ENCODE measurements around the gene SNRNP48. TPM values are rescaled to one million over a fixed set of nuclear protein-coding genes. Genes with fewer than 3 reads are reported as not detected.

The SNRNP48 gene
- total and polyA plus RNA-seq, 2 of the 8 experiments (the other 6 are each of a cell fraction or from before 2014, with no cell fraction given): 7.7 to 21.0 TPM

- H2BK20ac ChIP-seq (ENCODE audit: low read length): no peak overlapping the region
- no peak overlapping the region for H3K18ac ChIP-seq (ENCODE audit: extremely low read depth, low read length)
- H3K4me1 ChIP-seq (replicated peaks in 1 of 4; ENCODE audit: control insufficient read depth in 3 of 4, insufficient read depth in 4 of 4, low read length in 3 of 4): peaks cover 8 to 18% (median 12%) of the 10 kb centered on the region in 4 experiments
- ChIA-PET CTCF (ENCODE audit: partially characterized antibody) (interaction anchor here (0.8 to 1.3 kb wide), 4 partner anchors 9 to 300 kb away, joined by 3 read pairs; no protein-coding TSS in a partner anchor), POLR2A (ENCODE audit: partially characterized antibody) (interaction anchor here (1.1 kb wide), 1 partner anchor 126 kb away, joined by 3 read pairs; no protein-coding TSS in a partner anchor)
- peaks cover 2% of the 10 kb centered on the region; the same call in 1 of the 2 replicates for H3K23me2 ChIP-seq (ENCODE audit: low read depth, low read length)
- no peak overlapping the region for H2BK12ac ChIP-seq (ENCODE audit: low read depth, low read length)
- H2AK5ac ChIP-seq (ENCODE audit: low read depth, low read length): no peak overlapping the region
- H3K4me2 ChIP-seq (ENCODE audit: insufficient read depth in 1 of 2, low read depth in 2 of 2, low read length in 2 of 2): no peak overlapping the region
- no peak overlapping the region for H4K91ac ChIP-seq (replicated peaks; ENCODE audit: insufficient read length, low read length)
- no peak for FAIRE-seq
- H4K20me1 ChIP-seq (replicated peaks in 1 of 2; ENCODE audit: control insufficient read depth in 1 of 2, insufficient read depth in 2 of 2, low read length in 2 of 2): peaks cover 0 to 3% of the 10 kb centered on the region in 2 experiments
- H4K5ac ChIP-seq (ENCODE audit: insufficient read length, low read depth, low read length): no peak overlapping the region
- WGBS, 2 experiments (ENCODE audit: extremely low coverage in 1 of 2, insufficient coverage in 1 of 2, insufficient read length in 1 of 2, insufficient replicate concordance in 2 of 2, low coverage in 1 of 2, low lambda C conversion rate in 2 of 2, missing lambda C conversion rate in 1 of 2): 66% methylated on average over 2 of the region's 2 CpGs; no CpG with 5 or more reads in 1 of the 2 experiments
- H3K79me2 ChIP-seq (ENCODE audit: control insufficient read depth in 1 of 2, insufficient read depth in 2 of 2, low read length in 2 of 2): peaks cover 0 to 52% of the 10 kb centered on the region in 2 experiments; a peak in 2 of 4 replicates
- no peak overlapping the region for H3K9ac ChIP-seq (replicated peaks in 1 of 4; ENCODE audit: extremely low read depth in 1 of 4, low read depth in 3 of 4, low read length in 3 of 4)
- H2BK15ac ChIP-seq (ENCODE audit: low read length): no peak overlapping the region
- H3K14ac ChIP-seq (ENCODE audit: insufficient read length): no peak overlapping the region
- no peaks in the 10 kb centered on the region for H3K9me3 ChIP-seq (ENCODE audit: insufficient read depth in 2 of 2, low read depth in 1 of 2, low read length in 1 of 2)
- no peak overlapping the region for H3K4ac ChIP-seq (replicated peaks; ENCODE audit: insufficient read length, low read depth, low read length)
- no peak overlapping the region for H4K8ac ChIP-seq (ENCODE audit: extremely low read depth, insufficient read depth, low read length)
- H2BK5ac ChIP-seq (ENCODE audit: low read depth, low read length): no peak overlapping the region
- H3K27me3 ChIP-seq (replicated peaks in 1 of 4; ENCODE audit: control insufficient read depth in 3 of 4, extremely low read depth in 1 of 4, insufficient read depth in 3 of 4, low read length in 3 of 4): no peaks in the 10 kb centered on the region
- no peak overlapping the region for H3K4me3 ChIP-seq (ENCODE audit: extremely low read depth in 1 of 4, insufficient read depth in 2 of 4, low read depth in 3 of 4, low read length in 4 of 4)
- H3K23ac ChIP-seq (ENCODE audit: insufficient read length): no peak overlapping the region
- no peak overlapping the region for H2BK120ac ChIP-seq (replicated peaks; ENCODE audit: low read depth, low read length)
- TF ChIP-seq HDAC2 (IDR thresholded peaks at IDR 0.05; ENCODE audit: borderline replicate concordance in 1 of 2, low read depth in 2 of 2, low read length in 2 of 2) (no peak), ATF3 (IDR thresholded peaks at IDR 0.05; ENCODE audit: insufficient read depth, low read depth, low read length) (no peak), USF2 (IDR thresholded peaks at IDR 0.05; ENCODE audit: low read length) (no peak), SAP30 (IDR thresholded peaks at IDR 0.05; ENCODE audit: insufficient read depth, insufficient replicate concordance, low read length) (no peak)
- no peaks in the 10 kb centered on the region for H3K36me3 ChIP-seq (ENCODE audit: control insufficient read depth in 2 of 4, insufficient read depth in 4 of 4, low read length in 3 of 4)
- DNase-seq (ENCODE audit: low read depth in 1 of 2, low spot score in 2 of 2): no peak
- no peak overlapping the region for H3K56ac ChIP-seq (replicated peaks; ENCODE audit: insufficient read length, low read depth, low read length)
- H2AFZ ChIP-seq (ENCODE audit: low read length): no peak overlapping the region
- H3K79me1 ChIP-seq (ENCODE audit: low read depth, low read length): peaks cover 2% of the 10 kb centered on the region; the same call in 1 of the 2 replicates
- H3K27ac ChIP-seq (ENCODE audit: low read depth, low read length): no peak overlapping the region
Measured at GRCh38 chr6:7546383-7546782, 43.6 kb upstream of the SNRNP48 start.

Data from H1 (cell line).